ENCODE data around the gene HEPACAM.

- TF ChIP-seq POLR2A (IDR thresholded peaks at IDR 0.05; ENCODE audit: low read length) (no peak), CTCF (IDR thresholded peaks at IDR 0.05) (no peak), MAZ (IDR thresholded peaks at IDR 0.05; ENCODE audit: borderline replicate concordance, low read depth, low read length) (no peak), SREBF2 (IDR thresholded peaks at IDR 0.05) (no peak), RAD21 (conservative IDR thresholded peaks at IDR 0.05 in 1 of 2, IDR thresholded peaks at IDR 0.05 in 1 of 2) (no peak), HOXB13 (CRISPR knock-in tag; IDR thresholded peaks at IDR 0.05; ENCODE audit: low read depth) (no peak), POLR2AphosphoS2 (conservative IDR thresholded peaks at IDR 0.05; ENCODE audit: low read length) (no peak), ELK1 (IDR thresholded peaks at IDR 0.05; ENCODE audit: low read depth, low read length) (no peak), HDAC2 (IDR thresholded peaks at IDR 0.05) (no peak), KDM1A (IDR thresholded peaks at IDR 0.05; ENCODE audit: low read depth) (no peak), CHD4 (IDR thresholded peaks at IDR 0.05; ENCODE audit: borderline replicate concordance) (no peak), SMC3 (IDR thresholded peaks at IDR 0.05) (no peak)
These were observed 48.0 kb upstream of the HEPACAM start for GRCh38 chr11:124983674-124984511.

Measured in A549 (cell line).